Endothelial cell (in vitro differentiated cells): Measurements from ENCODE around the gene ZC3H12D. TPM values are rescaled to one million over a fixed set of nuclear protein-coding genes. Genes with fewer than 3 reads are reported as not detected.
A peak's percentile ranks its signal among the peaks of the same experiment; 100 is the strongest.

Experiments
- DNase-seq: peaks from one replicate; pipeline ENCODE4 v3.0.0; 2021; ENCODE audit warnings: low spot score
- H3K27ac Mint-ChIP-seq: one replicate; pipeline ENCODE4 v1.8.0; 2021; ENCODE audit warnings: mixed read lengths, inconsistent platforms; ENCODE audit not compliant: unreplicated experiment
- H3K27me3 Mint-ChIP-seq: one replicate; pipeline ENCODE4 v1.8.0; 2021; ENCODE audit warnings: mild to moderate bottlenecking, moderate library complexity, mixed read lengths, inconsistent platforms; ENCODE audit not compliant: unreplicated experiment
- H3K36me3 Mint-ChIP-seq: one replicate; pipeline ENCODE4 v1.8.0; 2021; ENCODE audit warnings: mild to moderate bottlenecking, low read depth, mixed read lengths, inconsistent platforms; ENCODE audit not compliant: unreplicated experiment
- H3K4me1 Mint-ChIP-seq: one replicate; pipeline ENCODE4 v1.8.0; 2021; ENCODE audit warnings: mild to moderate bottlenecking, mixed read lengths, inconsistent platforms; ENCODE audit not compliant: unreplicated experiment
- H3K4me3 Mint-ChIP-seq: one replicate; pipeline ENCODE4 v1.8.0; 2021; ENCODE audit warnings: mild to moderate bottlenecking, mixed read lengths, inconsistent platforms; ENCODE audit not compliant: unreplicated experiment
- H3K9me3 Mint-ChIP-seq: one replicate; pipeline ENCODE4 v1.8.0; 2021; ENCODE audit warnings: mixed read lengths, inconsistent platforms; ENCODE audit not compliant: unreplicated experiment
- CTCF ChIP-seq: fragments of 200-600 bp; sonication (generic); IDR thresholded peaks from one replicate; pipeline ENCODE4 v1.5.0; 2021; ENCODE audit warnings: antibody characterized with exemption; ENCODE audit not compliant: unreplicated experiment
- total RNA-seq: library from RNA; stranded (reverse); fragmentation: NEBNext Ultra II Directional; extraction: Animal tissue kit (Norgen Biotek cat#: 25700); gene quantifications from one replicate; pipeline ENCODE4 v1.2.1, GENCODE V29; 2021; ENCODE audit not compliant: unreplicated experiment

Gene ZC3H12D
- total RNA-seq, 1 donor from 2014 or later, result 0.72 TPM

- no peak for TF ChIP-seq CTCF
- peaks cover 6% of the 10 kb centered on the region for H3K27me3 Mint-ChIP-seq
- no peak for DNase-seq
- no peaks in the 10 kb centered on the region for H3K36me3 Mint-ChIP-seq
- H3K4me3 Mint-ChIP-seq, result no peak overlapping the region
- no peak overlapping the region for H3K27ac Mint-ChIP-seq
- H3K9me3 Mint-ChIP-seq, result no peaks in the 10 kb centered on the region
- H3K4me1 Mint-ChIP-seq, result peaks cover 6% of the 10 kb centered on the region
Observed at GRCh38 chr6:149422581-149422980, 62.2 kb downstream of the ZC3H12D start.

GRCh38 chr6:149421132-149421531 is 63.7 kb downstream of the ZC3H12D start:
- no peak for TF ChIP-seq CTCF
- no peaks in the 10 kb centered on the region for H3K36me3 Mint-ChIP-seq
- H3K27me3 Mint-ChIP-seq, result peaks cover 6% of the 10 kb centered on the region
- no peaks in the 10 kb centered on the region for H3K9me3 Mint-ChIP-seq
- H3K4me3 Mint-ChIP-seq, result no peak overlapping the region
- H3K27ac Mint-ChIP-seq, result no peak overlapping the region
- peaks cover 6% of the 10 kb centered on the region for H3K4me1 Mint-ChIP-seq
- no peak for DNase-seq

GRCh38 chr6:149419696-149420404 is 65.0 kb downstream of the ZC3H12D start:
- H3K36me3 Mint-ChIP-seq, result peaks cover 4% of the 10 kb centered on the region
- no peaks in the 10 kb centered on the region for H3K9me3 Mint-ChIP-seq
- TF ChIP-seq CTCF, result no peak
- H3K4me3 Mint-ChIP-seq, result no peak overlapping the region
- no peak for DNase-seq
- H3K27me3 Mint-ChIP-seq, result peaks cover 2% of the 10 kb centered on the region
- H3K4me1 Mint-ChIP-seq, result peaks cover 6% of the 10 kb centered on the region
- no peak overlapping the region for H3K27ac Mint-ChIP-seq

GRCh38 chr6:149414821-149415220 is 70.0 kb downstream of the ZC3H12D start:
- peaks cover 1% of the 10 kb centered on the region for H3K27me3 Mint-ChIP-seq
- peaks cover 14% of the 10 kb centered on the region for H3K36me3 Mint-ChIP-seq
- H3K27ac Mint-ChIP-seq, result no peak overlapping the region
- H3K9me3 Mint-ChIP-seq, result no peaks in the 10 kb centered on the region
- H3K4me3 Mint-ChIP-seq, result peak overlapping the region; percentile 20
- no peak for DNase-seq
- no peak for TF ChIP-seq CTCF
- H3K4me1 Mint-ChIP-seq, result no peaks in the 10 kb centered on the region

- H3K27me3 Mint-ChIP-seq, result peaks cover 1% of the 10 kb centered on the region
- H3K4me3 Mint-ChIP-seq, result no peak overlapping the region
- no peaks in the 10 kb centered on the region for H3K9me3 Mint-ChIP-seq
- H3K4me1 Mint-ChIP-seq, result no peaks in the 10 kb centered on the region
- no peak for TF ChIP-seq CTCF
- no peak for DNase-seq
- no peak overlapping the region for H3K27ac Mint-ChIP-seq
- H3K36me3 Mint-ChIP-seq, result peaks cover 14% of the 10 kb centered on the region
Observed at GRCh38 chr6:149414009-149414408, 70.8 kb downstream of the ZC3H12D start.
